ENCODE results near the gene TMEM255B.

Gene TMEM255B

DNA sequence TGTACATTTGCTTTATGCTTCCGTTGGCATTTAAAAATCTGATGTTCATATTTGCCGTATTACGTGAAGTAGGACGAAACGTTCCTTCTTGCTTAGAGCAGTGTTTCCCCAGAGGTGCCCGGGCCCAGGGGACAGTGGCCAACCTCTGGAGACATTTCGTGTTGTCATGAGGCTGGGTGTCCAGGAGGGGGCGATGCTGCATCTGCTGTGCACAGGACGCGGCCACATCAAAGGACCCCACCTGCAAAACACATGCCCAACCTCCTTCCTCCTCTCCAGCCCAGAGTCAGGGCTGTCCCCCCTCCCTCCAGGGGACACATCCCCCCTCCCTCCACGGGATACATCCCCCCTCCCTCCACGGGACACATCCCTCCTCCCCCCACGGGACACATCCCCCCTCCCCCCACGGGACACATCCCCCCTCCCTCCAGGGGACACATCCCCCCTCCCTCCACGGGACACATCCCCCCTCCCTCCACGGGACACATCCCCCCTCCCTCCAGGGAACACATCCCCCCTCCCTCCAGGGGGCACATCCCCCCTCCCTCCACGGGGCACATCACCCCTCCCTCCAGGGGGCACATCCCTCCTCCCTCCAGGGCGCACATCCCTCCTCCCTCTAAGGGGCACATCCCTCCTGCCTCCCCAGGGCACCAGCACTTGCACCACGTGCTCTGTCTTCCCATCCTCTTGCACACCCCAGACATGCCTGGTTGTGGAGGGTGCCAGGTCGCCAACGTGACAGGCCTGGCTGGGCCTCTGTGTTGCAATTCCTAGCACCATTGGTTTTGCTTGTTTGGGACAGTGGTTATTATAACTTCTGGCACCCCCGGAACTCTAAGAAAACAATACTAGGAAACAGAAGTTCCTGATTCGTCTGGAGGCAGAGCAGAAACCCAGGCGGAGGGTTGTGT lies 58.2 kb downstream of the TMEM255B start:
- Histone ChIP-seq H4K20me1 (peaks cover 49 to 60% (median 58%) of the 10 kb centered on the region in 11 experiments), H3K4me3 (peak overlapping the region; percentile 57 to 89 (median 70)), H3K4me2 (peak overlapping the region; percentile 84 to 97 (median 91)), H3K36me3 (peaks cover 26 to 52% (median 45%) of the 10 kb centered on the region in 11 experiments), H3K9me3 (replicated peaks in 1 of 11) (peaks cover 5 to 37% (median 12%) of the 10 kb centered on the region in 11 experiments; a peak in 19 of 22 replicates), H3K9ac (peak overlapping the region; percentile 76 to 92 (median 84)), H3K27me3 (peaks cover 0 to 4% (median 0%) of the 10 kb centered on the region in 11 experiments; a peak in 2 of 22 replicates), H3K27ac (peak overlapping the region in 9 of 11 experiments; percentile 80 to 90 (median 85); a peak in 19 of 22 replicates), H3K4me1 (peaks cover 28 to 46% (median 41%) of the 10 kb centered on the region in 10 experiments)
- TF ChIP-seq Cebpa-rat (IDR thresholded peaks at IDR 0.05), result peak in 9 of 11 experiments; percentile 31 to 86 (median 72); a peak in 14 of 22 replicates

DNA sequence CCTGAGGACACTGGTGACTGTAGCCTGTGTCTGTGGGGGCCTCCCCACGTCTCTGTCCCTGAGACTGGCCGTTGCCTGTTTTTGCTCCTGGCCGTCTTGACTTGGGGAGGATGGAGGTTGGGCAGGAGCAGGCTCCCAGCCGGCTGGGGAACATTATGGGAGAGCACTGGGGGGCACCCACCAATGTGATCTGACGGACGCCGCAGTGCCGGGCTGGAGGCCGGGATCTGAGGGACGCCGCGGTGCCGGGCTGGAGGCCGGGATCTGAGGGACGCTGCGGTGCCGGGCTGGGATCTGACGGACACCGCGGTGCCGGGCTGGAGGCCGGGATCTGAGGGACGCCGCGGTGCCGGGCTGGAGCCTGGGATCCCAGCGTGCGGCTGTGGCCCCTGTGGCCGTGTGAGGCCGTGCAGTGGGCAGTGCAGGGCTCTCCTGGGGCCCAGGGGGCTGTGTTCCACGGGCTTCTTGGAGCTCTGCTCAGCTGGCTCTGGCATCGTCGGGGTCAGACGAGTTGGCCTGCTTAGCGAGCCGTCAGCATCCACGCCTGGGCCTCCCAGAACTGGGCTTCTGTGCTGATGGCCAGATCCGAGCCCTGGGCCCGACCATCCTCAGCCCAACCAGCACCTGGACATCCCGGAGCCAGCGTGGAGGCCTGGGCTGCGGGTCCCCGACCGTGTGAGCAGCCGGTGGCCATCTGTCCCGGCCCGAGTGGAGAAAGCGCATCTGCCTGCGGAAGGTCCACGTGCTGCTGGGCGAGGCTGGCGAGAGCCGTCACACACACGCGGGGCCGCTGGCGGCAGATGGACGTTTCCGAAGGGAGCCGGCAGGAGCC lies 59.0 kb downstream of the TMEM255B start:
- H3K27me3 ChIP-seq, result peaks cover 0 to 4% (median 0%) of the 10 kb centered on the region in 11 experiments; a peak in 1 of 22 replicates
- TF ChIP-seq Cebpa-rat (IDR thresholded peaks at IDR 0.05), result peak in 1 of 11 experiments; percentile 5; a peak in 1 of 22 replicates
- H4K20me1 ChIP-seq, result peaks cover 58 to 68% (median 67%) of the 10 kb centered on the region in 11 experiments
- H3K9ac ChIP-seq, result peak overlapping the region; percentile 26 to 70 (median 61); a peak in 20 of 22 replicates
- peaks cover 34 to 60% (median 54%) of the 10 kb centered on the region in 11 experiments for H3K36me3 ChIP-seq
- H3K4me3 ChIP-seq, result peak overlapping the region in 1 of 10 experiments; percentile 22; a peak in 1 of 20 replicates
- peaks cover 7 to 46% (median 20%) of the 10 kb centered on the region in 11 experiments; a peak in 21 of 22 replicates for H3K9me3 ChIP-seq (replicated peaks in 1 of 11)
- peak overlapping the region; percentile 36 to 70 (median 60); a peak in 21 of 22 replicates for H3K4me2 ChIP-seq
- peak overlapping the region in 9 of 11 experiments; percentile 58 to 77 (median 71); a peak in 18 of 22 replicates for H3K27ac ChIP-seq
- peaks cover 28 to 46% (median 41%) of the 10 kb centered on the region in 10 experiments for H3K4me1 ChIP-seq

DNA sequence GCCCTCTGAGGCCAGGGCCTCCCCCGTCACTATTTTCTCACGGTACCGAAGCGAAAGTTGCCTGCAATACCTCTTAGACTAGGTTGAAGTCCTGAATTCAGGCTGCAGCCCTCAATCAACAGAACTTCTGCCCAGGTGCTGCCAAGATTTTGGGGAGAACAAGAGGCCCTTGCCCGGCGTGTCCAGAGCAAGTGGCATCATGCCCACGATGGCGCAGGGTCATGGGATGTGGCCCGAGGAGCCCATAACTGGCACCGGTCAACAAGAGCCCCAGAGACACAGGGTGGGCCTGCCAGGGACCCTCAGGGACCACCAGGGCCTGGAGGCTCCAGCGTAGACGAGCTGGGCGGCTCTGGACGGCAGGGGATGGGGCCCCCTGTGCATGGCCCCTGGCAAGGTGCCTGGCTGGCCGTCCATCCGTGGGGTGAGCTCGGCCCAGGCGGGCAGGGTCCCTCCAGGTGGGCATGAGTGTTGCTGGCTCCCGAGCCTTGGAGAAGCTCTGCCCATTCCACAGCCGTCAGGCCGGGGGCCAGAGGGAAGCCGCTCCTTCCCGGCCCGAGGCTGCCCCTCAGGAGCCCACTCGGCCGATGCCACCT lies 59.8 kb downstream of the TMEM255B start:
- TF ChIP-seq Cebpa-rat (IDR thresholded peaks at IDR 0.05), result no peak
- Histone ChIP-seq H3K27me3 (no peaks in the 10 kb centered on the region), H4K20me1 (peaks cover 65 to 76% (median 74%) of the 10 kb centered on the region in 11 experiments), H3K9me3 (replicated peaks in 1 of 11) (peaks cover 14 to 46% (median 28%) of the 10 kb centered on the region in 11 experiments), H3K4me1 (peaks cover 28 to 46% (median 41%) of the 10 kb centered on the region in 10 experiments), H3K36me3 (peaks cover 41 to 68% (median 61%) of the 10 kb centered on the region in 11 experiments), H3K4me3 (no peak overlapping the region), H3K9ac (peak overlapping the region in 10 of 11 experiments; percentile 26 to 70 (median 63); a peak in 13 of 22 replicates), H3K27ac (peak overlapping the region in 8 of 11 experiments; percentile 68 to 77 (median 72); a peak in 15 of 22 replicates), H3K4me2 (peak overlapping the region in 9 of 11 experiments; percentile 7 to 70 (median 60); a peak in 8 of 22 replicates)

DNA sequence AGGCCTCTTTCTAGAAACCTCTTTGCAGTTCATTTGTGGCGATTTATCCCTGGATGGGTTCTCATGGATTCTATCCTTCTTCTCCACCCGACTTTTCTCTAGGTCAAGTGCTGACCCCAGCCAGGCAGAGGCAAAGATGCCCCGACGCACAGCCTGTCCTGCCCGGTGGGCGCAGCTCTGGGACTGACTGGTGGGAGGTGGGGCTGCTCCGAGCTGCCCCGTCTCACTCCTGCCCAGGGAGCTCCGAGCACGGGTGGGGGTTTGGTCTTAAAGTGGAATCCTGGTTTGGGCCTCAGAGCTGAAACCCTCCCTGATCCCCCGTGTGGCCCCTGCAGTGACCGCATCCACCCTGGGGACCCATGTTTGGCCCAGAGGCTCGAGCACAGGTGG lies 60.3 kb downstream of the TMEM255B start:
- H3K4me2 ChIP-seq, result peak overlapping the region in 8 of 11 experiments; percentile 7 to 70 (median 25); a peak in 6 of 22 replicates
- H3K4me3 ChIP-seq, result no peak overlapping the region
- H3K27ac ChIP-seq, result peak overlapping the region in 3 of 11 experiments; percentile 68 to 77 (median 75); a peak in 3 of 22 replicates
- peaks cover 16 to 44% (median 31%) of the 10 kb centered on the region in 11 experiments for H3K9me3 ChIP-seq (replicated peaks in 1 of 11)
- H3K27me3 ChIP-seq, result no peaks in the 10 kb centered on the region
- peaks cover 70 to 81% (median 79%) of the 10 kb centered on the region in 11 experiments for H4K20me1 ChIP-seq
- peak overlapping the region in 4 of 11 experiments; percentile 17 to 70 (median 66); a peak in 5 of 22 replicates for H3K9ac ChIP-seq
- H3K36me3 ChIP-seq, result peaks cover 41 to 73% (median 63%) of the 10 kb centered on the region in 11 experiments
- TF ChIP-seq Cebpa-rat (IDR thresholded peaks at IDR 0.05), result no peak
- peaks cover 28 to 46% (median 41%) of the 10 kb centered on the region in 10 experiments for H3K4me1 ChIP-seq

DNA sequence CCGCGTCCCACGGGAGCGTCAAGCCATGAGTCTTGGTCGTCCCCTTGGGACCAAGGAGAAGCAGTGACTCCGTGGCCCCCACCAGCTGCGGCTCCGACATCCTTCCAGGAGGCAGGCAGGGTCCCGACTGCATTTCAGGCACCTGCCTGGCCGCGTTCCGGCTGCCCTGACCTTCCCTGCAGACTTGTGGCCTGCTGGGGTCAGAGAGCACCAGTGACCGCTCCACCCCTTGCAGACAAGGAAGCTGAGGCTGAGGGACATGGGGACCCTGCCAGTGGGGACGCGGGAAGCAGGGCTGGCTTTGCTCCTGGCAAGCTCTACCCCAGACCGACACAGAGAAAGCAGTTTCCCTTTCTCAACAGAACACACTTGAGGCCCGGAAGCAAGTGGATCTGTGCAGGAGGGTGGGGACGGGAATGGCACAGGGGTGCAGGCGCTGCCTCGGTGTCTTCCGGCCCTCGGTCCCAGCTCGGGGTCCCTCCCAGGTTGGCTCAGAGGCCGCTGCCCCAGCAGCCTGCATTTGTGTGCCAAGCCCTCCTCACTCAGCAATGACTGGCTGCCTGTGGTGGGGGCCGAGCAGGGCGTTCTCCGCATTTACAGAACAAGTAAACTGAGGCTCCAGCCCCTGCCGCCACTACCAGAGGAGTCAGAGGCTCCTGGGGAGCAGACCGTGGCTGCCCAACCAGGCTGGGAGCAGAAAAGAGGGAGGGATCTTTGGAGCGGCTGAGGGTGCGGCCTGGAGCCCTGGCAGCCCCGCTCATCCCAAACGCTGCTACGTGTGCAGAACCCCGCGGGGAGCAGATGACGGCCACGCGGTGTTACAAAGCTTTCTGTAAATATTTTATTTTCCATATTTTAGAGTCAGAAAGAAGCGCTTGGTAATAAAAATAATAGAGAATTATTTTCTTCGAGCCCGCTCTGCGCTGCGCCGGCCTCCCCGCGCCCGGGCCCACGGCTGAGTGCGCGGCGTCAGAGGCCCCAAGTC lies 61.0 kb downstream of the TMEM255B start:
- H3K36me3 ChIP-seq, result peaks cover 41 to 78% (median 63%) of the 10 kb centered on the region in 11 experiments
- H3K9me3 ChIP-seq (replicated peaks in 1 of 11), result peaks cover 13 to 39% (median 28%) of the 10 kb centered on the region in 11 experiments
- TF ChIP-seq Cebpa-rat (IDR thresholded peaks at IDR 0.05), result no peak
- H3K27ac ChIP-seq, result peak overlapping the region in 2 of 11 experiments; percentile 68 to 75; a peak in 1 of 22 replicates
- no peak overlapping the region for H3K4me3 ChIP-seq
- H3K9ac ChIP-seq, result peak overlapping the region in 3 of 11 experiments; percentile 11 to 70 (median 17); a peak in 1 of 22 replicates
- peak overlapping the region in 3 of 11 experiments; percentile 20 to 70 (median 21); a peak in 2 of 22 replicates for H3K4me2 ChIP-seq
- H3K27me3 ChIP-seq, result no peaks in the 10 kb centered on the region
- peaks cover 77 to 88% (median 86%) of the 10 kb centered on the region in 11 experiments for H4K20me1 ChIP-seq
- peaks cover 26 to 46% (median 39%) of the 10 kb centered on the region in 10 experiments for H3K4me1 ChIP-seq

DNA sequence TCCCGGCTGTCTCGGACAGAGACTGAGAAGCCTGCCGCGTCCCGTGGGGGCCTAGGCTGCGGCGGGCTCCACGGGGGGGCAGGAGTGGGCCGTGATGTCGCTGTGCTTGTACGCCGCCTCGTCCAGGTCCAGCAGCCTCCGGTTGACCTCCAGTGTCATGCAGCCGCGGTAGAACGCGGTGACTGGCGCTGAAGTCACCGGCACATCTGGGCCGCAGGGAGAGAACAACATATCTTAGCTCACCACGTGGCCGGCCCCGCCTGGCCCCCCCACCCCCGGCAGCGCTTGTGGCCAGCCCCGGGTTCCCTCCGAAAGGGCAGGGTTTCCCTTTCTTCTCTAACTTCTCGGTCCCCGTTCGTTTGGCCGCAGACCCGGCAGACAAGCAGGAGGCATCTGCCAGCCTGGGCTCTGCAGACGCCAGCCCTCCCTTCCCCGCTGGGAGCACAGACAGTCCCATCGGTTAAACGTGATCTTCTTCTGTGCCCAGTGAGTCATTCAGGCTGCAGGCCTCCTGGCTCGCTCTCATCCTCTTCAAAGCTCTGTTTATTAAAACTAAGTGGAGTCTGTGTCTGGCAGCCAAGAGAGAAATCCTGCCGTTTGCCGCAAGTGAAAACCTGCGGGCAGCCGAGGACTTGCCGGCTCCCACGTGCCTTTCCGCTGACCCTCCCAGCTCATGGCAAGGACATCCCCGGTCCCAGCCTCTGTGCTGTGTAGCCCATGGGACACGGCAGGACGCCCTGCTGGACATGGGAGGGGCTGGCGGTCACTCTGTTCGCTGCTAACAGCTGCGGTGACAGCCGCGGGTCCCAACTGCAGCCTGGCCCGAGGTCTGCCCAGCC lies 62.0 kb downstream of the TMEM255B start:
- H3K4me3 ChIP-seq, result no peak overlapping the region
- no peaks in the 10 kb centered on the region for H3K27me3 ChIP-seq
- H3K4me1 ChIP-seq, result peaks cover 21 to 44% (median 33%) of the 10 kb centered on the region in 10 experiments
- no peak overlapping the region for H3K9ac ChIP-seq
- peaks cover 49 to 88% (median 73%) of the 10 kb centered on the region in 11 experiments for H3K36me3 ChIP-seq
- H3K4me2 ChIP-seq, result no peak overlapping the region
- no peak overlapping the region for H3K27ac ChIP-seq
- H3K9me3 ChIP-seq (replicated peaks in 1 of 11), result peaks cover 11 to 31% (median 26%) of the 10 kb centered on the region in 11 experiments; a peak in 20 of 22 replicates
- TF ChIP-seq Cebpa-rat (IDR thresholded peaks at IDR 0.05), result no peak
- H4K20me1 ChIP-seq, result peaks cover 87 to 98% (median 96%) of the 10 kb centered on the region in 11 experiments

Measured in BLaER1 treated with 17β-estradiol and CSF1 and Interleukin-3, amounts not matched to agents 10 nM and 100 nM (cell line).